ENCODE results near the gene LPP. TPM values are rescaled to one million over a fixed set of nuclear protein-coding genes. Genes with fewer than 3 reads are reported as not detected.

The LPP gene
- total and polyA plus RNA-seq, 9 of the 15 experiments (the other 6 are each of a cell fraction or from before 2014, with no cell fraction given) = 0.07 to 0.18 TPM; not detected in 7

- ChIA-PET POLR2A (no interaction called here), CTCF (ENCODE audit: low intra/inter-chr PET ratio) (no interaction called here)
- Histone ChIP-seq H3K79me2 (ENCODE audit: control insufficient read depth, insufficient read depth, low read length) (no peaks in the 10 kb centered on the region), H3K9me1 (ENCODE audit: control insufficient read depth, insufficient read depth, low read length) (no peaks in the 10 kb centered on the region), H3K4me1 (replicated peaks in 1 of 2; ENCODE audit: control insufficient read depth in 2 of 2, insufficient read depth in 2 of 2, low read length in 2 of 2) (no peaks in the 10 kb centered on the region), H3K27ac (ENCODE audit: extremely low read depth, low read depth, low read length) (no peak overlapping the region), H4K20me1 (replicated peaks; ENCODE audit: control insufficient read depth, insufficient read depth, low read length) (no peaks in the 10 kb centered on the region), H2AFZ (ENCODE audit: low read depth, low read length) (no peak overlapping the region), H3K4me3 (no peak overlapping the region), H3K9me3 (replicated peaks; ENCODE audit: control insufficient read depth, insufficient read depth, low read depth, low read length) (no peaks in the 10 kb centered on the region), H3K4me2 (ENCODE audit: insufficient read depth, low read length) (no peak overlapping the region), H3K36me3 (ENCODE audit: control insufficient read depth, insufficient read depth, low read length) (no peaks in the 10 kb centered on the region), H3K9ac (ENCODE audit: insufficient read depth in 1 of 2, low read depth in 2 of 2, low read length in 2 of 2) (no peak overlapping the region), H3K27me3 (ENCODE audit: control insufficient read depth in 2 of 2, insufficient read depth in 2 of 2, low read length in 2 of 2) (no peaks in the 10 kb centered on the region)
- DNase-seq (ENCODE audit: extremely low read depth in 1 of 4, low spot score in 3 of 4) (no peak), FAIRE-seq (no peak), ATAC-seq (no peak)
- no TSS peak for BruUV-seq (replicated peaks)
- 0% methylated on average over 5 of the region's 5 CpGs for WGBS (ENCODE audit: insufficient coverage, low coverage, missing lambda C conversion rate)
- intact Hi-C loops (cut with micrococcal nuclease) = no loop called here
- in situ Hi-C loops (cut with MboI) = no loop called here
- TF ChIP-seq HMG20A (CRISPR knock-in tag; conservative IDR thresholded peaks at IDR 0.05) (no peak), TFE3 (CRISPR knock-in tag; IDR thresholded peaks at IDR 0.05) (peak; percentile 39; the same call in 1 of the 2 replicates), HLTF (IDR thresholded peaks at IDR 0.05) (no peak), SRSF9 (IDR thresholded peaks at IDR 0.05; ENCODE audit: borderline replicate concordance, low read depth, low read length) (no peak), POLR3G (IDR thresholded peaks at IDR 0.05; ENCODE audit: extremely low read depth, insufficient read length, insufficient replicate concordance) (no peak)
These were observed 536.1 kb downstream of the LPP start for GRCh38 chr3:188690064-188690463.

GRCh38 chr3:188691004-188691403, 537.0 kb downstream of the LPP start:
- DNase-seq (ENCODE audit: extremely low read depth in 1 of 4, low spot score in 3 of 4) (no peak), FAIRE-seq (no peak), ATAC-seq (no peak)
- H3K9me3 ChIP-seq (replicated peaks; ENCODE audit: control insufficient read depth, insufficient read depth, low read depth, low read length) = no peaks in the 10 kb centered on the region
- ChIA-PET CTCF (ENCODE audit: low intra/inter-chr PET ratio) (no interaction called here), POLR2A (no interaction called here)
- no peak overlapping the region for H3K4me3 ChIP-seq
- no peak overlapping the region for H2AFZ ChIP-seq (ENCODE audit: low read depth, low read length)
- BruUV-seq (replicated peaks) = no TSS peak
- H3K79me2 ChIP-seq (ENCODE audit: control insufficient read depth, insufficient read depth, low read length) = no peaks in the 10 kb centered on the region
- no peaks in the 10 kb centered on the region for H4K20me1 ChIP-seq (replicated peaks; ENCODE audit: control insufficient read depth, insufficient read depth, low read length)
- in situ Hi-C loops (cut with MboI) = no loop called here
- H3K27ac ChIP-seq (ENCODE audit: extremely low read depth, low read depth, low read length) = no peak overlapping the region
- H3K9ac ChIP-seq (ENCODE audit: insufficient read depth in 1 of 2, low read depth in 2 of 2, low read length in 2 of 2) = no peak overlapping the region
- H3K4me1 ChIP-seq (replicated peaks in 1 of 2; ENCODE audit: control insufficient read depth in 2 of 2, insufficient read depth in 2 of 2, low read length in 2 of 2) = no peaks in the 10 kb centered on the region
- H3K4me2 ChIP-seq (ENCODE audit: insufficient read depth, low read length) = no peak overlapping the region
- no peaks in the 10 kb centered on the region for H3K27me3 ChIP-seq (ENCODE audit: control insufficient read depth in 2 of 2, insufficient read depth in 2 of 2, low read length in 2 of 2)
- H3K9me1 ChIP-seq (ENCODE audit: control insufficient read depth, insufficient read depth, low read length) = no peaks in the 10 kb centered on the region
- intact Hi-C loops (cut with micrococcal nuclease) = no loop called here
- WGBS (ENCODE audit: insufficient coverage, low coverage, missing lambda C conversion rate) = 0% methylated on average over 1 of the region's 1 CpG
- H3K36me3 ChIP-seq (ENCODE audit: control insufficient read depth, insufficient read depth, low read length) = no peaks in the 10 kb centered on the region
- TF ChIP-seq KAT2B (IDR thresholded peaks at IDR 0.05; ENCODE audit: low read depth, low read length) (no peak), EZH2 (IDR thresholded peaks at IDR 0.05; ENCODE audit: borderline replicate concordance, low read depth, low read length) (no peak), ELF2 (CRISPR knock-in tag; IDR thresholded peaks at IDR 0.05) (no peak), FOSL1 (tag; conservative IDR thresholded peaks at IDR 0.05) (no peak), CBX8 (IDR thresholded peaks at IDR 0.05; ENCODE audit: borderline replicate concordance, extremely low read depth, low read depth, low read length, poor library complexity, severe bottlenecking) (no peak), ZNF592 (IDR thresholded peaks at IDR 0.05) (no peak), HIVEP1 (CRISPR knock-in tag; IDR thresholded peaks at IDR 0.05) (no peak)

Data from K562 (cell line).